AG04450 (cell line): Measurements from ENCODE around the gene CCDC9B. TPM values are rescaled to one million over a fixed set of nuclear protein-coding genes. Genes with fewer than 3 reads are reported as not detected.
A peak's percentile ranks its signal among the peaks of the same experiment; 100 is the strongest.

Source experiments
- CTCF ChIA-PET: fragments of 300-600, 350-600 bp; formaldehyde crosslinking; extraction: SDS; loops from one replicate; lab custom pipeline; 2022; ENCODE audit warnings: antibody characterized with exemption, inconsistent platforms; lab: Charles Lee
- POLR2A ChIA-PET: fragments of 350-600 bp; formaldehyde crosslinking; extraction: SDS; loops from one replicate; lab custom pipeline; 2021; ENCODE audit warnings: antibody characterized with exemption, inconsistent platforms; lab: Yijun Ruan, JAX
- DNase-seq: peaks from one replicate; pipeline ENCODE4 v3.0.0-alpha.2; 2011; ENCODE audit warnings: low read depth, low spot score
- H3K27ac ChIP-seq: one replicate; pipeline ENCODE4 v1.5.1; 2012; ENCODE audit warnings: low read depth, low read length, control low read depth
- H3K27me3 ChIP-seq: one replicate; pipeline ENCODE4 v1.6.0; 2012; ENCODE audit warnings: low read length; ENCODE audit not compliant: control insufficient read depth, insufficient read depth
- H3K4me3 ChIP-seq: 2 replicates; pipeline ENCODE4 v1.5.1; 2011; ENCODE audit warnings: mild to moderate bottlenecking, low read depth, low read length, control low read depth
- H3K9me3 ChIP-seq: 2 replicates; pipeline ENCODE4 v1.5.1; 2012; ENCODE audit warnings: low read length; ENCODE audit not compliant: control insufficient read depth, insufficient read depth
- polyA plus RNA-seq: library from polyadenylated mRNA; depleted of rRNA; stranded (reverse); fragments of >200 nt; gene quantifications from 2 replicates; pipeline ENCODE4 v1.2.3, GENCODE V29; 2011
- TF ChIP-seq, protein P1 (sequence below): IDR thresholded peaks from 2 replicates; pipeline ENCODE4 v1.5.1; 2011; ENCODE audit warnings: low read depth, low read length, control low read depth, inconsistent platforms

CCDC9B gene
- polyA plus RNA-seq, 1 experiment: 5.5 TPM

DNA sequence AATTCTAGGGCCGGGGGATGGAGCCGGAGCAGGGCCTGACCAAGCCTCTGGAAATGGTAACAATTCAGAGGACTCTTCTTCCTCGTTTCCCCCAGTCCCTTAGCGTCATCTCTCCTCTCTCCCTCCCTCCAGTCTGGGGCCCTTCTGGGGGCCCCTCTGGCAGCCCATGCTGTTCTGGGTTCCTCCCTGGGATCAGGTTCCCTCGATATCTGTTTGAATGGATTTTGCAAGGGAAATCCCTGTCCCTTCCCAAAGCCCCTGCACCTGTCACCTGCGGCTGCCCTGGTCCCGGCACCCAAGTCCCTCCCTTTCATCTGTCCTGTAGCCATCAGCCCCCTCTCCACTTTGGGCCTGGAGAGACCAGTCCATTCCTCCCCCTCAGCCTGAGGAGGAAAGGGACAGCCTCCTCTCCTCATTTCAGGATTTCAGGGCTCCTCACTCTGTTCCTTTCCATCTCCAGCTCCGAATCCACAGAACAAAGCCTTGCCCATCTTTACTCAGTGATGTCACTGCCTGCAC is 31.3 kb downstream of the CCDC9B start:
- POLR2A ChIA-PET: no interaction called here
- Histone ChIP-seq H3K27me3 (peaks cover 50% of the 10 kb centered on the region), H3K27ac (no peak overlapping the region), H3K4me3 (no peak overlapping the region), H3K9me3 (no peaks in the 10 kb centered on the region)
- no peak for DNase-seq
- CTCF ChIA-PET: interaction anchor here (0.6 to 6.3 kb wide), 10 partner anchors 11 to 264 kb away, joined by 3 to 49 read pairs (median 6); partner anchors contain the start of gene ANKRD63
- TF ChIP-seq, protein P1, sequence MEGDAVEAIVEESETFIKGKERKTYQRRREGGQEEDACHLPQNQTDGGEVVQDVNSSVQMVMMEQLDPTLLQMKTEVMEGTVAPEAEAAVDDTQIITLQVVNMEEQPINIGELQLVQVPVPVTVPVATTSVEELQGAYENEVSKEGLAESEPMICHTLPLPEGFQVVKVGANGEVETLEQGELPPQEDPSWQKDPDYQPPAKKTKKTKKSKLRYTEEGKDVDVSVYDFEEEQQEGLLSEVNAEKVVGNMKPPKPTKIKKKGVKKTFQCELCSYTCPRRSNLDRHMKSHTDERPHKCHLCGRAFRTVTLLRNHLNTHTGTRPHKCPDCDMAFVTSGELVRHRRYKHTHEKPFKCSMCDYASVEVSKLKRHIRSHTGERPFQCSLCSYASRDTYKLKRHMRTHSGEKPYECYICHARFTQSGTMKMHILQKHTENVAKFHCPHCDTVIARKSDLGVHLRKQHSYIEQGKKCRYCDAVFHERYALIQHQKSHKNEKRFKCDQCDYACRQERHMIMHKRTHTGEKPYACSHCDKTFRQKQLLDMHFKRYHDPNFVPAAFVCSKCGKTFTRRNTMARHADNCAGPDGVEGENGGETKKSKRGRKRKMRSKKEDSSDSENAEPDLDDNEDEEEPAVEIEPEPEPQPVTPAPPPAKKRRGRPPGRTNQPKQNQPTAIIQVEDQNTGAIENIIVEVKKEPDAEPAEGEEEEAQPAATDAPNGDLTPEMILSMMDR: no peak

DNA sequence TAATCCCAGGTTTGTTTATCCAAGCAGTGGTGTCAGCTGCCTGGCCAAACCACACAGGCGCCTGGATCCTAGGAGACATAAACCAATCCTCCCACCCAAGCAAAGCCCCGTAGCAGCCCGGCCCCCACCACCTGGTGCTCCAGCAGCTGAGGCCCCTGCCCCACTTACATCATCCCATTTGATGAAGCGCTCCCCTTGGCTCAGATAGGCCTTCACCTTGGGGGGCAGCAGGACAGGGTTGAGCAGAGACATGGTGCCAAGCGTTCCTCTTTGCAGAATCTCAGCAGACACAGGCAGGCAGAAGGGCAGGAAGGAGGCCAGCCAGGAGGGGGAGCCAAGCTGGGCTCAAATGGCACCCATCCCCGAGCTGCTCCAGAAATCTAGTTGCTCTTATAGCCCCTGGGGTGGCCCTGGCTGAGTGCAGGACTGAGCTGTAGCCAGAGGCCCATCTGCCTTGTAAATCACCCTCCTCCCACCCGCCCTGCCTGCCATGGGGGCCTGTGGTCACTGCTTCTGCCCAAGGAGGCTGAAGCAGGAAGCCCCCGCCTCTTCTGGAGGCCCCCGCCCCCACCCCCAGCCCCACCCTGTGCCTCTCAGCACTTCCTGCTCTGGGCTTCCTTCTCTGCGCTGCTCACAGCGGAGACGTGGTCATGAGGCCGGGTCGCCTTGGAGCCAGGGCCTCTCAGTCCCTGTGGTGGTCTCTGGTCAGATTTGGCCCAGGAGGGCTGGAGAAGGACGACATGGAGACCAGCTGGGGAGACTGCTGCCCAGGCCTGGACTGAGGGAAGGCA is 33.1 kb downstream of the CCDC9B start, which contains the start of gene PLCB2:
Gene PLCB2, minus strand, starts transcription at position 515 of the 791 bp plus-strand sequence. Its CDS starts 263 bp downstream, at position 252.
- TF ChIP-seq, protein P1: peak; percentile 44
- DNase-seq: no peak
- CTCF ChIA-PET: interaction anchor here (0.8 to 6.3 kb wide), 8 partner anchors 12 to 117 kb away, joined by 3 to 32 read pairs (median 3); no protein-coding TSS in a partner anchor
- POLR2A ChIA-PET: no interaction called here
- Histone ChIP-seq H3K9me3 (no peaks in the 10 kb centered on the region), H3K27ac (no peak within 1 kb of the TSS), H3K27me3 (peaks cover 63% of the 10 kb centered on the region), H3K4me3 (no peak within 1 kb of the TSS)

GRCh38 chr15:40306908-40307307 is 33.8 kb downstream of the CCDC9B start:
- ChIA-PET POLR2A (no interaction called here), CTCF (interaction anchor here (0.8 to 6.3 kb wide), 6 partner anchors 12 to 116 kb away, joined by 3 to 32 read pairs (median 5); no protein-coding TSS in a partner anchor)
- no peak for DNase-seq
- Histone ChIP-seq H3K27me3 (peaks cover 57% of the 10 kb centered on the region), H3K9me3 (no peaks in the 10 kb centered on the region), H3K4me3 (no peak overlapping the region), H3K27ac (no peak overlapping the region)
- TF ChIP-seq, protein P1: no peak

- TF ChIP-seq, protein P1: no peak
- no peak overlapping the region for H3K4me3 ChIP-seq
- CTCF ChIA-PET: interaction anchor here (0.8 to 6.3 kb wide), 6 partner anchors 14 to 116 kb away, joined by 3 to 32 read pairs (median 6); no protein-coding TSS in a partner anchor
- H3K9me3 ChIP-seq: no peaks in the 10 kb centered on the region
- DNase-seq: no peak
- no peak overlapping the region for H3K27ac ChIP-seq
- peaks cover 55% of the 10 kb centered on the region for H3K27me3 ChIP-seq
- POLR2A ChIA-PET: no interaction called here
These were observed 34.4 kb downstream of the CCDC9B start for GRCh38 chr15:40306371-40306770.
